Uterus (tissue), 4 donors: ENCODE results near the gene MAP1LC3A. TPM values are rescaled to one million over a fixed set of nuclear protein-coding genes. Genes with fewer than 3 reads are reported as not detected.

ENCODE experiments used
- DNase-seq, 2 donors: peaks; one replicate each; pipeline ENCODE4 v3.0.0-alpha.2; 2019 to 2020
- H3K27ac ChIP-seq, 2 donors: fragments of 200-600 bp; sonication (generic); 1 replicate in 1 of 2; 2 replicates in 1 of 2; pipeline ENCODE4 v1.5.1; 2016 to 2018
- H3K27me3 ChIP-seq, 2 donors: fragments of 200-600 bp; sonication (generic); one replicate each; pipeline ENCODE4 v1.5.1; 2018 to 2019; ENCODE audit warnings: control low read depth in 1 of 2
- H3K36me3 ChIP-seq, 2 donors: fragments of 200-600 bp; sonication (generic); one replicate each; pipeline ENCODE4 v1.5.1; 2019; ENCODE audit warnings: control low read depth in 1 of 2
- H3K4me1 ChIP-seq, 2 donors: fragments of 200-600 bp; sonication (generic); one replicate each; pipeline ENCODE4 v1.5.1; 2018 to 2019; ENCODE audit warnings: control low read depth in 1 of 2
- H3K4me3 ChIP-seq, 2 donors: fragments of 200-600 bp; sonication (generic); 1 replicate in 1 of 2; 2 replicates in 1 of 2; pipeline ENCODE4 v1.5.1; 2018 to 2019; ENCODE audit warnings: mild to moderate bottlenecking in 1 of 2
- H3K9me3 ChIP-seq, 2 donors: fragments of 200-600 bp; sonication (generic); one replicate each; pipeline ENCODE4 v1.5.1; 2019; ENCODE audit warnings: control low read depth in 1 of 2
- POLR2A ChIP-seq, 2 donors: fragments of 450-650 bp; IDR thresholded peaks; one replicate each; pipeline ENCODE4 v1.6.1; 2016; ENCODE audit warnings: antibody characterized with exemption in 2 of 2, mild to moderate bottlenecking in 1 of 2, moderate library complexity in 1 of 2
- intact Hi-C: fragments of 100-400 bp; cut with DNase I; formaldehyde crosslinking; loops from one replicate; pipeline ENCODE4 v1.15.1; 2023; ENCODE audit warnings: low total_unique reads
- total RNA-seq, 4 donors: library from RNA; depleted of rRNA in 3 of 4; stranded (reverse); fragments of >200 nt in 3 of 4; gene quantifications; one replicate each; pipeline versions ENCODE4 v1.1.0 to v1.2.4, GENCODE V29; 2014 to 2023
- TF ChIP-seq, protein P1 (sequence below), 4 experiments: fragments of 200-600 bp in 2 of 4; fragments of 450-650 bp in 2 of 4; sonication (generic) in 2 of 4; IDR thresholded peaks; one replicate each; pipeline ENCODE4 v1.5.1; 2016 to 2019; ENCODE audit warnings: antibody characterized with exemption in 4 of 4, mild to moderate bottlenecking in 2 of 4, moderate library complexity in 1 of 4
- donor health status: DM: yes; HTN: yes; CAD: no.

MAP1LC3A gene
- total RNA-seq, 4 donors from 2014 or later = 6.7 to 57.1 (median 20.0) TPM

DNA sequence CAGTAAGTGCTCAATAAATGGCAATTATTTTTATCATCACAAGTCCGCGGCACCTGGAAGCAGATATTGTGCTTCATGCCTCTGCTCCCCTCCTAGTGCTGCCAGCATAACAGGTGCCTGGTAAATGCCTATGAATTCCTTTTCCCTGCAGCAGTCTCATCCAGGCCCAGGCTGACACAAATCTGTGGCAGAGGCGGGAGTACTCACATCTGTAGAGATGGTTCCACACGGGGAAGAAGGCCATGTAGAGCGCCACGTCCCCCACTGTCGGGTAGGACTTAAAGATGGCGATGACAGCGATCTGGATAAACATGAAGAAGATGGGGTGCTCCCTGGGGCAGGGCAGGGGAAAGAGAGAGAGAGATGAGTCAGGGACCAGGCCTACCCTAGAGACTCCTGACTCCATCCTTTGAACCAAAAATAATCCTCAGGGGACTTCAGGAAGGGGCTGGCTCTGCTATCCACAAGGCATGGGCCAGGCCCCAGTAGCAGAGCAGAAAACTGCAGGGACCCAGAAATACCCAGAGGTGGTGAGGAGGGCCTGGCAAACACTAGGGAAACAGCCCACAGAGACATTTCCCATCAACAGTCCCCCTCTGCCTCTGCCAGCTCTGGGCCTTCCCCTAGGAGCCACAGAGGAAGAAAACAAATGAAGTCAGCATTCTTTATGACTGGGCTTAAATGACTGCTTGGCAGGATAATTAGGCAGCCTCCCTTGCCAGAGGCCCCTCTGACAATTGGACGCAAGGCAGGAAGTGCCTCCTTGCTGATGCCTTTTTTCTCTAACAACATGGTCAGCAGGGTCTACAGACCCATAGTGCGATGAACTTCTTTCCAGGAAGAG is 23.0 kb downstream of the MAP1LC3A start:
- H3K27me3 ChIP-seq = no peaks in the 10 kb centered on the region
- no peaks in the 10 kb centered on the region for H3K9me3 ChIP-seq
- peak overlapping the region; percentile 74 to 81 for H3K27ac ChIP-seq
- no peak for TF ChIP-seq POLR2A (IDR thresholded peaks at IDR 0.05)
- TF ChIP-seq, protein P1, sequence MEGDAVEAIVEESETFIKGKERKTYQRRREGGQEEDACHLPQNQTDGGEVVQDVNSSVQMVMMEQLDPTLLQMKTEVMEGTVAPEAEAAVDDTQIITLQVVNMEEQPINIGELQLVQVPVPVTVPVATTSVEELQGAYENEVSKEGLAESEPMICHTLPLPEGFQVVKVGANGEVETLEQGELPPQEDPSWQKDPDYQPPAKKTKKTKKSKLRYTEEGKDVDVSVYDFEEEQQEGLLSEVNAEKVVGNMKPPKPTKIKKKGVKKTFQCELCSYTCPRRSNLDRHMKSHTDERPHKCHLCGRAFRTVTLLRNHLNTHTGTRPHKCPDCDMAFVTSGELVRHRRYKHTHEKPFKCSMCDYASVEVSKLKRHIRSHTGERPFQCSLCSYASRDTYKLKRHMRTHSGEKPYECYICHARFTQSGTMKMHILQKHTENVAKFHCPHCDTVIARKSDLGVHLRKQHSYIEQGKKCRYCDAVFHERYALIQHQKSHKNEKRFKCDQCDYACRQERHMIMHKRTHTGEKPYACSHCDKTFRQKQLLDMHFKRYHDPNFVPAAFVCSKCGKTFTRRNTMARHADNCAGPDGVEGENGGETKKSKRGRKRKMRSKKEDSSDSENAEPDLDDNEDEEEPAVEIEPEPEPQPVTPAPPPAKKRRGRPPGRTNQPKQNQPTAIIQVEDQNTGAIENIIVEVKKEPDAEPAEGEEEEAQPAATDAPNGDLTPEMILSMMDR (IDR thresholded peaks at IDR 0.05) = no peak
- DNase-seq = no peak
- no peaks in the 10 kb centered on the region for H3K36me3 ChIP-seq
- no peak overlapping the region for H3K4me3 ChIP-seq
- peaks cover 3 to 6% of the 10 kb centered on the region in 2 donors for H3K4me1 ChIP-seq
- intact Hi-C loops = no loop called here

DNA sequence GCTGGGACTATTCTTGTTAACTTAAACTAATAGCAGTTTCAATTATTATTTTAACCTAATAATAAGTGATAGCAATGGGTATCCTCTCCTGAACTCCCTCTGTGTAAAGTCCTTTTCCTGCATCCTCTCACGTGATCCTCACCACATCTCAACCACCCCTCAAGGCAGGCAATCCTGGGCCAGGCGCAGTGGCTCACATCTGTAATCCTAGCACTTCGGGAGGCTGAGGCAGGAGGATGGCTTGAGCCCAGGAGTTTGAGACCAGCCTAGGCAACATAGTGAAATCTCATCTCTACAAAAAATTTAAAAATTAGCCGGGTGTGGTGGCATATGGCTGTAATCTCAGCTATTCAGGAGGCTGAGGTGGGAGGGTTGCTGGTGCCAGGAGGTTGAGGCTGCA is 23.7 kb downstream of the MAP1LC3A start:
- Histone ChIP-seq H3K4me1 (peaks cover 3 to 6% of the 10 kb centered on the region in 2 donors), H3K4me3 (no peak overlapping the region), H3K27me3 (no peaks in the 10 kb centered on the region), H3K27ac (peak overlapping the region; percentile 74 to 81), H3K9me3 (no peaks in the 10 kb centered on the region), H3K36me3 (no peaks in the 10 kb centered on the region)
- DNase-seq = no peak
- TF ChIP-seq POLR2A (IDR thresholded peaks at IDR 0.05) = no peak
- TF ChIP-seq, protein P1 (IDR thresholded peaks at IDR 0.05) = no peak
- intact Hi-C loops = no loop called here

DNA sequence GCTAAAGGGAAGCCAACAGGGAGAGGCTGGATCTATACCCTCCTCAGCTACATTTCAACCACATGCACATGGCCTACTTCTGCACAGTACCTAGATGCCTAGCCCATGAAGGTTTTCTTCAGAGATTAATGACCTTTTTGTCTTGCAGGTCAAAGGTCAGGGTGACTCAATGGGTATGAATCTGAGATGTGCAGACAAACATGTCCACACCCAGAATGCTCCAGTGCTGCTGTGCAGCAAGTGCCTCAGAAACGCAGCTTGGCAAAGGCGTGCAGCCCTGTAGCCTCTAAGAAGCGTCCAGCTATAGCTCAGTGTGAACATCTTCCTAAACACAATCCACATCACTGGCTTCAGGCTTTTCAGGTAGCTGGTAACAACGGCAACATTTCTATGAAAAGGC is 24.4 kb downstream of the MAP1LC3A start:
- Histone ChIP-seq H3K9me3 (no peaks in the 10 kb centered on the region), H3K4me1 (peaks cover 3 to 6% of the 10 kb centered on the region in 2 donors), H3K27ac (no peak overlapping the region), H3K4me3 (no peak overlapping the region), H3K27me3 (no peaks in the 10 kb centered on the region), H3K36me3 (no peaks in the 10 kb centered on the region)
- intact Hi-C loops = no loop called here
- no peak for DNase-seq
- no peak for TF ChIP-seq POLR2A (IDR thresholded peaks at IDR 0.05)
- TF ChIP-seq, protein P1 (IDR thresholded peaks at IDR 0.05) = no peak

DNA sequence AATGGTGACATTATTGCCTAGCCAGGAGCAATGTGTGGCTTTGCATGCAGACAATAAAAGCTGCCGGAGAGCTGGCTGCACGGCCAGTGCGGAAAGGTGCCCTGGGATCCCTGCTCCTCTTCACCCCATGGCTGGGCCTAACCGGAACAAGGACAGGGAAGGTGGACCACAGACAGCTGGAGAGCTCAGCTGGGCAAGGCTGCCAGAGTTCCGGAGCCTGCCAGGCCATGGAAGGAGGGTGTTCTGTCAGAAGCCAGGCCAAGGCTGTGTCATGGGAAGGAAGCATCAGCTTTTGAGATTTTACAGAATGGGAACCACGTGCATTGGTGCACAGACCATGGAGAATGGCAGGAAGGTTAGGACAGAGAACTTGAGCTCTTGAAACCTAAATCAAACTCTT is 25.0 kb downstream of the MAP1LC3A start:
- Histone ChIP-seq H3K27me3 (no peaks in the 10 kb centered on the region), H3K4me1 (peaks cover 3 to 6% of the 10 kb centered on the region in 2 donors), H3K4me3 (no peak overlapping the region), H3K27ac (no peak overlapping the region), H3K36me3 (no peaks in the 10 kb centered on the region), H3K9me3 (no peaks in the 10 kb centered on the region)
- no peak for DNase-seq
- intact Hi-C loops = no loop called here
- no peak for TF ChIP-seq POLR2A (IDR thresholded peaks at IDR 0.05)

DNA sequence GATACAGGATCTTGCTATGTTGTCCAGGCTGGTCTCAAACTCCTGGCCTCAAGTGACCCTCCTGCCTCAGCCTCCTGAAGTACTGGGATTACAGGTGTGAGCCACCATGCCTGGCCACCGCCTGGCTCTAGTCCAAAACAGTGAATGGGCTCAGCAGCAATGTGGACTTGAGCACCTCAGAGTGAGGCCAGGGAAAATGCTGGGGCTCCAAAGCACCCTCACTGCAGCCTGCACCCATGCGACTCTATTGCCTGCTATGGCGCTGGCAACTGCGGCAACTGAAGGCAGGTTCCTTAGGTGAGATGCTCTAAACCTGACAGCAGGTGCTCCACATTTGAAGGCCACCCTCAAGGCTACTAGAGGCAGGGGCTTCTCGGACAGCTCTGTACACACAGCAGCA is 26.5 kb downstream of the MAP1LC3A start:
- intact Hi-C loops = no loop called here
- H3K36me3 ChIP-seq = no peaks in the 10 kb centered on the region
- H3K27me3 ChIP-seq = no peaks in the 10 kb centered on the region
- no peak overlapping the region for H3K4me3 ChIP-seq
- DNase-seq = no peak
- H3K27ac ChIP-seq = no peak overlapping the region
- no peaks in the 10 kb centered on the region for H3K9me3 ChIP-seq
- TF ChIP-seq POLR2A (IDR thresholded peaks at IDR 0.05) = no peak
- TF ChIP-seq, protein P1 (IDR thresholded peaks at IDR 0.05) = no peak
- peaks cover 3 to 6% of the 10 kb centered on the region in 2 donors for H3K4me1 ChIP-seq
